Spinal cord (tissue), 10 donors: ENCODE results near the gene TAPBP. TPM values are rescaled to one million over a fixed set of nuclear protein-coding genes. Genes with fewer than 3 reads are reported as not detected.

ENCODE experiments used
- DNase-seq, 6 donors: peaks; one replicate each; pipeline versions ENCODE4 v3.0.0 to v3.0.0-alpha.2; 2013 to 2015; ENCODE audit warnings: low spot score in 6 of 6, low read depth in 4 of 6
- H3K27ac ChIP-seq: one replicate; pipeline ENCODE4 v1.5.1; 2013; ENCODE audit warnings: low read depth, low read length, control low read depth
- H3K27me3 ChIP-seq: one replicate; pipeline ENCODE4 v1.6.1; 2013; ENCODE audit warnings: low read length; ENCODE audit not compliant: control insufficient read depth, insufficient read depth
- H3K36me3 ChIP-seq: one replicate; pipeline ENCODE4 v1.6.1; 2013; ENCODE audit warnings: low read length; ENCODE audit not compliant: control insufficient read depth, insufficient read depth
- H3K4me1 ChIP-seq: one replicate; pipeline ENCODE4 v1.6.1; 2013; ENCODE audit warnings: low read length; ENCODE audit not compliant: control insufficient read depth, insufficient read depth
- H3K4me3 ChIP-seq: one replicate; pipeline ENCODE4 v1.5.1; 2013; ENCODE audit warnings: low read depth, low read length, control low read depth
- H3K9me3 ChIP-seq: one replicate; pipeline ENCODE4 v1.6.1; 2013; ENCODE audit warnings: low read length; ENCODE audit not compliant: control insufficient read depth, insufficient read depth
- WGBS: methylation state at CpG from one replicate; pipeline ENCODE4 v1.1.5; 2013; ENCODE audit warnings: missing lambda C conversion rate; ENCODE audit not compliant: insufficient coverage; 5-methylcytosine and 5-hydroxymethylcytosine counted together
- polyA plus RNA-seq, 2 donors: library from polyadenylated mRNA; unstranded; fragments of 120-200 nt; gene quantifications; one replicate each; pipeline ENCODE4 v1.2.1, GENCODE V29; 2013; ENCODE audit not compliant: insufficient read length in 2 of 2
- total RNA-seq, 2 donors: library from RNA; depleted of rRNA in 1 of 2; stranded (reverse); fragments of 120-200 nt in 1 of 2; fragments of >200 nt in 1 of 2; gene quantifications; one replicate each; pipeline versions ENCODE4 v1.2.3 to v1.2.4, GENCODE V29; 2013 to 2014
- donor health status: healthy.

The TAPBP gene
- total and polyA plus RNA-seq, 4 donors = 41.3 to 49.2 (median 45.4) TPM

DNA sequence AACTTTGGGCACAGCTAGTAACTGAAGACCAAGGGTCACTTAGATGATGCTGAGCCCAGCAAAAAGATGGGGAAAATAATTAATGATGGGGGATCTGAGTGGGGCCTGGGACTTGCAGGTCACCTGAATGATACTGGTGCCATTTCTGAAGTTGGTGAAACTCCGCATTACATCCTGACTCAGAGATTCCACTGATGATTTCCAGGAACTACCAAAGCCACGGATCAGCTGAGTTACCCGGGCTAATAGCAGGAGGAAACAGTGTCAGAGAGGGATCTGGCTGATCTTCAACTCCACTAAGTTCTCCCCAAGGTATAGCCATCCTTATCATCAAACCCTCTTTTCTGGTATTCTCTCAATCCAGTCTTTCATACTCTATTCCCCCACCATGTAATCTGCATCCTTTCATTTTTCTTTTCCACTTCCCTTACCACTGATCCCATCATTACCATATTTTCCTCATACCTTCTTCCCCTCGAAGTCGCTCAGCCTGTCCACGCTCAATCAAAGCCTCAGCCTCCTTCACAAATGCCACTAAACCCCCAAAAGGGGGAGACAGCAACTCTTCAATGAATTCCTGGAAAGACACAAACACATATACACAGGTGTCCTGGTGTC lies 62.4 kb downstream of the TAPBP start:
- H3K4me1 ChIP-seq = peaks cover 19% of the 10 kb centered on the region
- H3K27ac ChIP-seq = no peak overlapping the region
- peaks cover 21% of the 10 kb centered on the region for H3K36me3 ChIP-seq
- no peaks in the 10 kb centered on the region for H3K27me3 ChIP-seq
- WGBS = 95% methylated on average over 6 of the region's 6 CpGs
- DNase-seq = no peak
- no peaks in the 10 kb centered on the region for H3K9me3 ChIP-seq
- no peak overlapping the region for H3K4me3 ChIP-seq

DNA sequence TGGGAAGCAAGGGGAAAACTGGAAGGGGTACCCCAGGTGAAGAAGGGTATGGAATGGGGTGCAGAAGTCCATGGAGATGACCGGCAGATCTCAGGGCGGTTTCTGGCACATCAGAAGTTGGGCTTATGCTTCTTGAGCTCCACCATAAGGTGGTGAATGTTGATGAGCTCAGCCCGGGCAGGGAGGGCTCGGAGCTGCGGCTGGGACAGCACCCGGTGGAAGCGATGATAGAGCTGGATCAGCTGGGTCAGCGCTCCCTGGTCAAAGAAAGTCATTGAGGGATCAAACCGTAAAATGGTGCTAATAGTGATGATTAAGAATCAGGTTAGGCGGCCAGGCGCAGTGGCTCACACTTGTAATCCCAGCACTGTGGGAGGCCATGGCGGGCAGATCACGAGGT lies 63.1 kb downstream of the TAPBP start:
- peaks cover 21% of the 10 kb centered on the region for H3K36me3 ChIP-seq
- H3K27me3 ChIP-seq = no peaks in the 10 kb centered on the region
- DNase-seq = no peak
- no peaks in the 10 kb centered on the region for H3K9me3 ChIP-seq
- H3K27ac ChIP-seq = no peak overlapping the region
- WGBS = 95% methylated on average over 11 of the region's 13 CpGs
- H3K4me1 ChIP-seq = peaks cover 19% of the 10 kb centered on the region
- H3K4me3 ChIP-seq = no peak overlapping the region

DNA sequence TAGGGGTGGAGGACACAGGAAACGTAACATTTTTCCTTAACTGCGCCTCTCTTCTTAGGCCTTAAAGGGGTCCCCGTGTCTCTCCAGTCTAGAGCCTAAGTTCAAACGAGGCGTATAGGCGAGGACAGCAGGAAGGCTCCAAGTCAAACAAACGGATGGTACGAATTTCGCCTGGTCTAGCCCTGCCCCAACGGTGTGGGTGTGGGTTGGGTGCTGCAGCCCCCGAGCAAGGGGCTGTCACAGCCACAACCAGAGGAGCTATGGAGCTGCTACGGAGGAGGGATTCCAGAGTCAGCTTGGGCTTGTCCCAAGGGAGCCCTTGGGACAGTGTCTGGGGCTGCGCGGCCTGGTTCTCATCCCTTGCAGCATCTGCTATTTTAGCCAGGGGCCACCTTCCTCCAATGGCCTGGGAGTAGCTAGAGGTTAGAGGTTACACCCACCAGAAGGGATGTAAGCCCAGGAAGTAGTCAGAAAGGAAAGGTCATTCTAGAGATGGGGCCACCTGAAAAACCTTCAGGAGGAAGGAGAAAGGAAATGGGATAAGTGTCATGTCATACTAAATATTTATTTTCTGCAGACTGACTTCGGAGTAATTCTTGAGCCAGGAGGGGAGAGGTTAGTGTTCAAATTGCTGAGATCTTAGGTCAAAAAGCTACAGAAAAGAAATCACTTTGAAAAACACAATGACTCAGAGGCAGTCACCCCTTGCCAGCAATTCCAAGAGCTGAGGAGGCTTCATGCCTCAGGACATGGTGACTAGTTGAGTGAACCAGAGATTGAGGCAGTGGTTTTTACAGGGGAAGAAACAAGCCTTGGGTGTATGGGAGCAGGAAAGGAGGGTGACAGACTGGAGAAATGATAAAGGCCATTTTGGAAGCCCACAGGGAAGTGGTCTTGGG lies 63.9 kb downstream of the TAPBP start:
- peak overlapping the region; percentile 94 for H3K27ac ChIP-seq
- WGBS = 3% methylated on average over 12 of the region's 15 CpGs
- DNase-seq = no peak

More for the DNA sequence above, 63.9 kb downstream of the TAPBP start:
- Histone ChIP-seq H3K9me3 (no peaks in the 10 kb centered on the region), H3K27me3 (no peaks in the 10 kb centered on the region), H3K4me1 (peaks cover 19% of the 10 kb centered on the region), H3K4me3 (peak overlapping the region; percentile 83), H3K36me3 (peaks cover 21% of the 10 kb centered on the region)

Other genes starting within 250 kb of the TAPBP start
- 10 to 100 TPM; 19.8 to 23.1 TPM for gene HLA-DPA1, start 240.4 kb downstream of the TAPBP start, total RNA-seq
- gene HLA-DPA1, start 240.4 kb downstream of the TAPBP start, polyA plus RNA-seq = 10 to 100 TPM in 1 of 2 donors, 1 to 10 TPM in 1; 6.6 to 13.7 TPM
- gene HLA-DPB1, start 238.1 kb downstream of the TAPBP start, total RNA-seq = 10 to 100 TPM; 15.4 to 21.3 TPM
- 10 to 100 TPM; 10.5 to 11.4 TPM for gene HLA-DPB1, start 238.1 kb downstream of the TAPBP start, polyA plus RNA-seq
- 1 to 10 TPM; 2.8 to 4.9 TPM for gene COL11A2, start 121.6 kb downstream of the TAPBP start, total RNA-seq
- 10 to 100 TPM; 10.4 to 12.6 TPM for gene COL11A2, start 121.6 kb downstream of the TAPBP start, polyA plus RNA-seq
- gene RXRB, start 113.4 kb downstream of the TAPBP start, total RNA-seq = 10 to 100 TPM; 19.2 to 32.3 TPM
- gene RXRB, start 113.4 kb downstream of the TAPBP start, polyA plus RNA-seq = 10 to 100 TPM; 61.6 to 79.0 TPM
- gene SLC39A7, start 113.2 kb downstream of the TAPBP start, total RNA-seq = 10 to 100 TPM; 55.0 to 87.3 TPM
- 100 to 1,000 TPM in 1 of 2 donors, 10 to 100 TPM in 1; 86.7 to 103 TPM for gene SLC39A7, start 113.2 kb downstream of the TAPBP start, polyA plus RNA-seq
- gene HSD17B8, start 109.4 kb downstream of the TAPBP start, total RNA-seq = 10 to 100 TPM in 1 of 2 donors, 1 to 10 TPM in 1; 7.8 to 24.8 TPM
- gene HSD17B8, start 109.4 kb downstream of the TAPBP start, polyA plus RNA-seq = 10 to 100 TPM in 1 of 2 donors, 1 to 10 TPM in 1; 8.5 to 10.5 TPM
- gene RING1, start 105.6 kb downstream of the TAPBP start, total RNA-seq = 10 to 100 TPM; 19.0 to 43.9 TPM
- 10 to 100 TPM; 63.3 to 71.0 TPM for gene RING1, start 105.6 kb downstream of the TAPBP start, polyA plus RNA-seq
- gene VPS52, start 42.2 kb downstream of the TAPBP start, total RNA-seq = 10 to 100 TPM; 35.4 to 49.3 TPM
- 10 to 100 TPM; 69.2 to 87.3 TPM for gene VPS52, start 42.2 kb downstream of the TAPBP start, polyA plus RNA-seq
- gene RPS18, start 42.0 kb downstream of the TAPBP start, total RNA-seq = 1,000 to 10,000 TPM; 1,293 to 3,565 TPM
- gene RPS18, start 42.0 kb downstream of the TAPBP start, polyA plus RNA-seq = 1,000 to 10,000 TPM; 1,607 to 1,704 TPM
- gene B3GALT4, start 37.0 kb downstream of the TAPBP start, total RNA-seq = 10 to 100 TPM in 1 of 2 donors, 1 to 10 TPM in 1; 5.8 to 12.9 TPM
- 1 to 10 TPM; 6.2 to 8.1 TPM for gene B3GALT4, start 37.0 kb downstream of the TAPBP start, polyA plus RNA-seq
- gene WDR46, start 24.8 kb downstream of the TAPBP start, total RNA-seq = 10 to 100 TPM; 31.7 to 53.8 TPM
- 10 to 100 TPM; 51.8 to 60.5 TPM for gene WDR46, start 24.8 kb downstream of the TAPBP start, polyA plus RNA-seq
- gene PFDN6, start 24.5 kb downstream of the TAPBP start, total RNA-seq = 10 to 100 TPM; 30.4 to 54.4 TPM
- 10 to 100 TPM; 78.5 to 80.2 TPM for gene PFDN6, start 24.5 kb downstream of the TAPBP start, polyA plus RNA-seq
- gene RGL2, start 15.1 kb downstream of the TAPBP start, total RNA-seq = 10 to 100 TPM; 23.6 to 63.8 TPM
- 100 to 1,000 TPM; 101 to 119 TPM for gene RGL2, start 15.1 kb downstream of the TAPBP start, polyA plus RNA-seq
- 10 to 100 TPM; 16.4 to 26.8 TPM for gene ZBTB22, start 3.7 kb upstream of the TAPBP start, total RNA-seq
- gene ZBTB22, start 3.7 kb upstream of the TAPBP start, polyA plus RNA-seq = 10 to 100 TPM; 25.3 to 25.4 TPM
- gene DAXX, start 8.9 kb upstream of the TAPBP start, total RNA-seq = 10 to 100 TPM; 18.0 to 35.5 TPM
- 10 to 100 TPM; 50.8 to 51.9 TPM for gene DAXX, start 8.9 kb upstream of the TAPBP start, polyA plus RNA-seq
- gene KIFC1, start 77.7 kb upstream of the TAPBP start, total RNA-seq = 10 to 100 TPM in 1 of 2 donors, 1 to 10 TPM in 1; 6.7 to 12.9 TPM
- 10 to 100 TPM; 18.0 to 25.9 TPM for gene KIFC1, start 77.7 kb upstream of the TAPBP start, polyA plus RNA-seq
- 10 to 100 TPM; 17.2 to 55.4 TPM for gene PHF1, start 96.9 kb upstream of the TAPBP start, total RNA-seq
- 100 to 1,000 TPM; 116 to 128 TPM for gene PHF1, start 96.9 kb upstream of the TAPBP start, polyA plus RNA-seq
- gene CUTA, start 104.0 kb upstream of the TAPBP start, total RNA-seq = 100 to 1,000 TPM in 1 of 2 donors, 10 to 100 TPM in 1; 64.9 to 202 TPM
- gene CUTA, start 104.0 kb upstream of the TAPBP start, polyA plus RNA-seq = 100 to 1,000 TPM; 211 to 241 TPM
- 10 to 100 TPM; 11.5 to 21.0 TPM for gene SYNGAP1, start 106.0 kb upstream of the TAPBP start, total RNA-seq
- 10 to 100 TPM; 84.7 to 98.9 TPM for gene SYNGAP1, start 106.0 kb upstream of the TAPBP start, polyA plus RNA-seq
- gene ZBTB9, start 140.5 kb upstream of the TAPBP start, total RNA-seq = 10 to 100 TPM in 1 of 2 donors, 1 to 10 TPM in 1; 7.1 to 13.1 TPM
- 10 to 100 TPM; 12.6 to 14.1 TPM for gene ZBTB9, start 140.5 kb upstream of the TAPBP start, polyA plus RNA-seq